Ishikawa (cell line): ENCODE measurements around the gene COL4A2.

Experiments
- CREB1 ChIP-seq: IDR thresholded peaks from 2 replicates; pipeline ENCODE4 v1.6.1; 2012; ENCODE audit warnings: low read depth
- EP300 ChIP-seq: IDR thresholded peaks from 2 replicates; pipeline ENCODE4 v1.6.1; 2012; ENCODE audit warnings: borderline replicate concordance
- MAX ChIP-seq: IDR thresholded peaks from 2 replicates; pipeline ENCODE4 v1.6.1; 2012
- REST ChIP-seq: IDR thresholded peaks from 2 replicates; pipeline ENCODE4 v1.6.1; 2012; ENCODE audit warnings: low read depth, mild to moderate bottlenecking
- TAF1 ChIP-seq: IDR thresholded peaks from 2 replicates; pipeline ENCODE4 v1.6.1; 2012; ENCODE audit warnings: low read depth, mild to moderate bottlenecking
- YY1 ChIP-seq: IDR thresholded peaks from 2 replicates; pipeline ENCODE4 v1.6.1; 2012; ENCODE audit warnings: low read depth
- ZBTB7A ChIP-seq: IDR thresholded peaks from 2 replicates; pipeline ENCODE4 v1.6.1; 2012; ENCODE audit warnings: low read depth

- TF ChIP-seq REST (no peak), ZBTB7A (no peak), TAF1 (no peak), YY1 (no peak), CREB1 (no peak), EP300 (no peak), MAX (no peak)
Observed at GRCh38 chr13:110497003-110497402, 189.9 kb downstream of the COL4A2 start.
